Liver (tissue), 9 donors: ENCODE results near the gene ZBP1. TPM values are rescaled to one million over a fixed set of nuclear protein-coding genes. Genes with fewer than 3 reads are reported as not detected.

Source experiments
- DNase-seq: peaks from one replicate; pipeline ENCODE4 v3.0.0-alpha.2; 2017; ENCODE audit warnings: low spot score
- H3K27ac ChIP-seq, 2 donors: one replicate each; pipeline ENCODE4 v1.7.0; 2013; ENCODE audit warnings: inconsistent platforms in 2 of 2, low read length in 2 of 2, control low read depth in 1 of 2, low read depth in 1 of 2, mild to moderate bottlenecking in 1 of 2
- H3K27me3 ChIP-seq, 4 donors: one replicate each; pipeline versions ENCODE4 v1.6.1 to v1.7.0; 2013; ENCODE audit warnings: low read length in 3 of 4, inconsistent platforms in 1 of 4, mild to moderate bottlenecking in 1 of 4, moderate library complexity in 1 of 4; ENCODE audit not compliant: control insufficient read depth in 4 of 4, insufficient read depth in 4 of 4
- H3K36me3 ChIP-seq, 4 donors: one replicate each; pipeline versions ENCODE4 v1.6.1 to v1.7.0; 2013; ENCODE audit warnings: low read length in 3 of 4, mild to moderate bottlenecking in 3 of 4, low read depth in 1 of 4, moderate library complexity in 1 of 4; ENCODE audit not compliant: control insufficient read depth in 4 of 4, insufficient read depth in 3 of 4
- H3K4me1 ChIP-seq, 4 donors: one replicate each; pipeline versions ENCODE4 v1.6.1 to v1.7.0; 2013; ENCODE audit warnings: low read length in 3 of 4, mild to moderate bottlenecking in 3 of 4, moderate library complexity in 1 of 4; ENCODE audit not compliant: control insufficient read depth in 4 of 4, insufficient read depth in 4 of 4
- H3K4me3 ChIP-seq, 3 donors: one replicate each; pipeline versions ENCODE4 v1.6.1 to v1.7.0; 2013; ENCODE audit warnings: low read length in 3 of 3, control low read depth in 1 of 3, low read depth in 1 of 3, mild to moderate bottlenecking in 1 of 3
- H3K9ac ChIP-seq, 2 donors: one replicate each; pipeline ENCODE4 v1.7.0; 2013; ENCODE audit warnings: low read length in 2 of 2, mild to moderate bottlenecking in 2 of 2, moderate library complexity in 2 of 2, control low read depth in 1 of 2, low read depth in 1 of 2
- H3K9me3 ChIP-seq, 4 donors: one replicate each; pipeline versions ENCODE4 v1.6.1 to v1.7.0; 2013; ENCODE audit warnings: low read length in 3 of 4; ENCODE audit not compliant: control insufficient read depth in 4 of 4
- EGR1 ChIP-seq, 2 donors: IDR thresholded peaks; 2 replicates each; pipeline ENCODE4 v1.6.1; 2016 to 2018; ENCODE audit warnings: antibody characterized with exemption in 2 of 2, low read depth in 2 of 2
- FOXA1 ChIP-seq: IDR thresholded peaks from 2 replicates; pipeline ENCODE4 v1.6.1; 2016; ENCODE audit warnings: antibody characterized with exemption
- FOXA2 ChIP-seq: IDR thresholded peaks from 2 replicates; pipeline ENCODE4 v1.6.1; 2016; ENCODE audit warnings: antibody characterized with exemption
- GABPA ChIP-seq, 2 donors: IDR thresholded peaks in 1 of 2; conservative IDR thresholded peaks in 1 of 2; 2 replicates each; pipeline ENCODE4 v1.6.1; 2016; ENCODE audit warnings: antibody characterized with exemption in 2 of 2, mild to moderate bottlenecking in 1 of 2, moderate library complexity in 1 of 2
- HNF4G ChIP-seq: IDR thresholded peaks from 2 replicates; pipeline ENCODE4 v1.6.1; 2016; ENCODE audit warnings: antibody characterized with exemption
- JUND ChIP-seq, 2 donors: IDR thresholded peaks; 2 replicates each; pipeline ENCODE4 v1.6.1; 2016; ENCODE audit warnings: antibody characterized with exemption in 2 of 2
- NR2F2 ChIP-seq: IDR thresholded peaks from 2 replicates; pipeline ENCODE4 v1.6.1; 2016; ENCODE audit warnings: antibody characterized with exemption
- RAD21 ChIP-seq, 2 donors: IDR thresholded peaks; 2 replicates each; pipeline ENCODE4 v1.6.1; 2016; ENCODE audit warnings: antibody characterized with exemption in 2 of 2, mild to moderate bottlenecking in 2 of 2
- RXRA ChIP-seq, 2 donors: IDR thresholded peaks; 2 replicates each; pipeline ENCODE4 v1.6.1; 2017 to 2018; ENCODE audit warnings: antibody characterized with exemption in 2 of 2, mild to moderate bottlenecking in 1 of 2
- TAF1 ChIP-seq: conservative IDR thresholded peaks from 2 replicates; pipeline ENCODE4 v1.6.1; 2016; ENCODE audit warnings: antibody characterized with exemption, mild to moderate bottlenecking
- YY1 ChIP-seq: IDR thresholded peaks from 2 replicates; pipeline ENCODE4 v1.6.1; 2016; ENCODE audit warnings: antibody characterized with exemption, mild to moderate bottlenecking
- WGBS: extraction: QIAGEN DNeasy Blood & Tissue Kit; methylation state at CpG from one replicate; pipeline ENCODE4 v1.1.7; 2013; 5-methylcytosine and 5-hydroxymethylcytosine counted together
- polyA plus RNA-seq, 2 donors: library from polyadenylated mRNA; stranded (reverse) in 1 of 2; unstranded in 1 of 2; fragments of 200-250 nt in 1 of 2; fragments of >200 nt in 1 of 2; fragmentation: Nextera tagmentation in 1 of 2; extraction: Ambion mirVana in 1 of 2; gene quantifications; one replicate each; pipeline versions ENCODE4 v1.2.1 to v1.2.3, GENCODE V29; 2013 to 2015
- total RNA-seq, 2 donors: library from RNA; depleted of rRNA; stranded (reverse); fragments of >200 nt; gene quantifications; one replicate each; pipeline ENCODE4 v1.2.3, GENCODE V29; 2014
- TF ChIP-seq, protein P1 (sequence below): IDR thresholded peaks from 2 replicates; pipeline ENCODE4 v1.6.1; 2016; ENCODE audit warnings: antibody characterized with exemption
- TF ChIP-seq, protein P2 (sequence below): fragments of 150-350 bp; IDR thresholded peaks from 2 replicates; pipeline ENCODE4 v1.5.1; 2017; ENCODE audit warnings: improper control_type of control experiment, low read depth, low read length; ENCODE audit not compliant: missing input control
- TF ChIP-seq, protein P3 (sequence below): IDR thresholded peaks from 2 replicates; pipeline ENCODE4 v1.6.1; 2016; ENCODE audit warnings: antibody characterized with exemption
- TF ChIP-seq, protein P4 (sequence below): IDR thresholded peaks from 2 replicates; pipeline ENCODE4 v1.6.1; 2016; ENCODE audit warnings: antibody characterized with exemption, mild to moderate bottlenecking
- donor health status: healthy.
- donor health status: healthy.
- donor health status: healthy.
- donor health status: healthy.
- donor health status: healthy.

Gene ZBP1
- total and polyA plus RNA-seq, 4 donors = 0.06 to 0.42 (median 0.13) TPM

DNA sequence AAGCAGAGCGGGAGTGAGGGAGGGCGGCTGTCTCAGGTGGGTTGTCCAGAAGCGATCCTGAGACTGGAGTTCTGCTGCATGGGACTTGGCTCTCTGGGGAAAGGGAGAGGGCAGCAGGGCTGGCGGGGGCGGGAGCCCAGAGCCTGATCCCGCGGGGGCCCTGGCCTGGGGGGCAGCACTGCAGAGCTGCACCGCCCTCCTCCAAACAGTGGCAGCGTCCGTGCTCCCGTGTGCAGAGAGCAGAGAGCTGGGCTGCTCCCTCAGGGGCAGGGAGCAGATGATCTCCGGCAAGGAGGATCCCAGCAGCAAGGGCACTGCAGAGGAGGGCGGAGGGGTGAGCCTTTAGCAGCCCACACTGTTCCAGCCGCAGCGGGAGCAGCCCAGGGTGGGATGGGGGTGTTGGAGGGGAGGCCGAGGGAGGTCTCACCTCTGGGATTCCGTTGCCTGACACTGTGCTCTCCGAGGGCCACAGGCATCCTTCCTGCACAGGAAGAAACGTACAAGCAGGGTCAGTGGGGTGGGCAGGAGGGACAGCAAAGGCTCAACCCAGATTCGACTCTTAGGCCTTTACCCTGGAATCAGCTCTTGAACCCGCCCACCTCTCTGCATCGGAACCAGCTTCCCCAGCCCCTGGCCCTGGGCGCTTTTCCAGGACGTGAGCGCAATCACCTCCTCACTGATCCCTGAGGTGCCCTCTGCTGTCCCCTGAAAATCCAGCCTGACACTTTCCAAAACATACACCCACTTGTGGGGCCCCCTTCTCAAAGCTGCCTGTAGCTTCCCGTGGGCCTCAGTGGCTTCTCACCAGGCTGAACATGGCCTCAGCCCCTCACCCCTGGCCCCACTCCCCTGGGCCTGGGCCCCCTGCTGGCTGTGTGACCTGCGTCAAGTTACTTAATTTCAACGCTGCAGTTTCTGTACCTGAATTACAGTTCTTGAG lies 32.6 kb upstream of the ZBP1 start (continued):
- no peak for TF ChIP-seq RAD21 (IDR thresholded peaks at IDR 0.05)
- no peak for TF ChIP-seq HNF4G
- no peak for TF ChIP-seq GABPA (IDR thresholded peaks at IDR 0.05 in 1 of 2, conservative IDR thresholded peaks at IDR 0.05 in 1 of 2)
- TF ChIP-seq, protein P1, sequence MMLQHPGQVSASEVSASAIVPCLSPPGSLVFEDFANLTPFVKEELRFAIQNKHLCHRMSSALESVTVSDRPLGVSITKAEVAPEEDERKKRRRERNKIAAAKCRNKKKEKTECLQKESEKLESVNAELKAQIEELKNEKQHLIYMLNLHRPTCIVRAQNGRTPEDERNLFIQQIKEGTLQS = no peak

DNA sequence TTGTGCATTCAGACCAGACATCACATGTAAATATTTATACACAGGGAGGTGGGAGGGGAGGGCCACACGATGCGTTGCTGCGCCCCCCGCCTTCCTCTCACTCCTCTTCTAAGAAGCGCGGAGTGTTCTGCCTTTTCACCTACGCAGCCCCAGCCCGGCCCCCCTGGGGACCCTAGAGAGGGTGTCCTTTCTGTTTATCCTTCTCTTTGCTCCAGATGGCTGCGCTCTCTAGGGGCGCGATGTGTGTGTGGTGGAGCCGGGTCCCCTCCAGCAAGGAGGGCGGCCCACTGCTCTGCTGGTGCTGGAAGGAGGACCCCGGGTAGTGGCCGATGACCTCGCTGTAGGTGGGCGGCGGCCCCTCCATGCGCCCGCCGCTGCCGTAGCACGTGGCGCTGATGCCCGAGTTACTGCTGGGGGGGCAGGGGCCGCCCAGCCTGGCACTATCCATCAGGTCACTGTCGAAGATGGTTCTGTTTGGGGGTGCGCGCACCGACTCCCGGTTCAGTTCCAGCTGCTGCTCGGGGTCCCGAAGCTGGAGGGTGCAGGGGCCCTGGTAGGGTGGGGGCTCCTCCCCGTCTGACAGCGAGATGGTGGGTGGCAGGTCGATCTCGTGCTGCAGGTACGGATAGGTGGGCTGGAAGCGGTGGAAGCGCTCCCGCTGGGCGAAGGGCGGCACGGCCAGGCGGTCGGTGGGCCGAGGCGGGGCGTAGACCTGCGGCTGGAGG lies 31.8 kb upstream of the ZBP1 start:
- 80% methylated on average over 50 of the region's 50 CpGs for WGBS
- peaks cover 0 to 7% (median 2%) of the 10 kb centered on the region in 4 donors for H3K27me3 ChIP-seq
- peak; percentile 24 for DNase-seq
- no peak overlapping the region for H3K9ac ChIP-seq
- no peaks in the 10 kb centered on the region for H3K4me1 ChIP-seq
- H3K36me3 ChIP-seq = no peaks in the 10 kb centered on the region
- H3K9me3 ChIP-seq = no peaks in the 10 kb centered on the region
- no peak overlapping the region for H3K4me3 ChIP-seq
- no peak overlapping the region for H3K27ac ChIP-seq
- TF ChIP-seq JUND (IDR thresholded peaks at IDR 0.05) = no peak
- TF ChIP-seq FOXA2 = no peak
- TF ChIP-seq, protein P2, sequence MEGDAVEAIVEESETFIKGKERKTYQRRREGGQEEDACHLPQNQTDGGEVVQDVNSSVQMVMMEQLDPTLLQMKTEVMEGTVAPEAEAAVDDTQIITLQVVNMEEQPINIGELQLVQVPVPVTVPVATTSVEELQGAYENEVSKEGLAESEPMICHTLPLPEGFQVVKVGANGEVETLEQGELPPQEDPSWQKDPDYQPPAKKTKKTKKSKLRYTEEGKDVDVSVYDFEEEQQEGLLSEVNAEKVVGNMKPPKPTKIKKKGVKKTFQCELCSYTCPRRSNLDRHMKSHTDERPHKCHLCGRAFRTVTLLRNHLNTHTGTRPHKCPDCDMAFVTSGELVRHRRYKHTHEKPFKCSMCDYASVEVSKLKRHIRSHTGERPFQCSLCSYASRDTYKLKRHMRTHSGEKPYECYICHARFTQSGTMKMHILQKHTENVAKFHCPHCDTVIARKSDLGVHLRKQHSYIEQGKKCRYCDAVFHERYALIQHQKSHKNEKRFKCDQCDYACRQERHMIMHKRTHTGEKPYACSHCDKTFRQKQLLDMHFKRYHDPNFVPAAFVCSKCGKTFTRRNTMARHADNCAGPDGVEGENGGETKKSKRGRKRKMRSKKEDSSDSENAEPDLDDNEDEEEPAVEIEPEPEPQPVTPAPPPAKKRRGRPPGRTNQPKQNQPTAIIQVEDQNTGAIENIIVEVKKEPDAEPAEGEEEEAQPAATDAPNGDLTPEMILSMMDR = no peak
- no peak for TF ChIP-seq TAF1
- TF ChIP-seq, protein P3, sequence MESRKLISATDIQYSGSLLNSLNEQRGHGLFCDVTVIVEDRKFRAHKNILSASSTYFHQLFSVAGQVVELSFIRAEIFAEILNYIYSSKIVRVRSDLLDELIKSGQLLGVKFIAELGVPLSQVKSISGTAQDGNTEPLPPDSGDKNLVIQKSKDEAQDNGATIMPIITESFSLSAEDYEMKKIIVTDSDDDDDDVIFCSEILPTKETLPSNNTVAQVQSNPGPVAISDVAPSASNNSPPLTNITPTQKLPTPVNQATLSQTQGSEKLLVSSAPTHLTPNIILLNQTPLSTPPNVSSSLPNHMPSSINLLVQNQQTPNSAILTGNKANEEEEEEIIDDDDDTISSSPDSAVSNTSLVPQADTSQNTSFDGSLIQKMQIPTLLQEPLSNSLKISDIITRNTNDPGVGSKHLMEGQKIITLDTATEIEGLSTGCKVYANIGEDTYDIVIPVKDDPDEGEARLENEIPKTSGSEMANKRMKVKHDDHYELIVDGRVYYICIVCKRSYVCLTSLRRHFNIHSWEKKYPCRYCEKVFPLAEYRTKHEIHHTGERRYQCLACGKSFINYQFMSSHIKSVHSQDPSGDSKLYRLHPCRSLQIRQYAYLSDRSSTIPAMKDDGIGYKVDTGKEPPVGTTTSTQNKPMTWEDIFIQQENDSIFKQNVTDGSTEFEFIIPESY = no peak
- no peak for TF ChIP-seq NR2F2

DNA sequence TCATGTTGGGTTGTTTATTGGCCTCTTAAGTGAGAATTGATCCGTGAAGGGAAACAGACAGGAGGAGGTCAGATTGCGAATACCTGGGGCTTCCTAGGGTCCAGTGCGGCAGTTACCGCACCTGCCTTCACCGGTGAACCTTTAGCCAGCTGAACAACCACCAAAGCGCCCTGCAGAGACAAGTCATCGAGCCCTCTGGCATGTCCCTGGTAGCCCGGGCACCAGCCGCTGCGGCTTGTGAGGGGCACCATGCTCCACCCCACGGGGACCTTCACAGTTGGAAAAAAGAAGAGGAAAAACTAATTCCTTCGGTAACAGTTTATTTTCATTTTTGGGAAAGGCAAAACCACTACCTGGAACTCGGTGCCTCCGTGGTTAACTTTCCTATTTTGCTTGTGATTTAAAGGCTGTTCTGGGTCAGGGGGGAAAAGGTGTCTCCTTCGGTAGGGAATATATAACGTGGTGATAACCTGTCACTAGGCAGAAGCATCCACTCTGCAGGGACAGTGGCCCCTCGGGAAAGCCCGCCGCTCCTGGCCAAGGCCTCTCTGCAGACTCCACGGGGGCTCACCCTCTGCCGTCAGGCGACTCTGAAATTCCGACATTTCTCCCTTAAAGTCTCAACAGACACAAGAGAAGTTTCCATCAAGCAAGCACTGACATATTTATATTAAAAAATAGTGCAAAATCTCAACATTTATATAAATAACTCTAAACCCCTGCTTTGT lies 30.7 kb upstream of the ZBP1 start:
- peak; percentile 29 for DNase-seq
- WGBS = 59% methylated on average over 23 of the region's 23 CpGs
- no peak overlapping the region for H3K27ac ChIP-seq
- TF ChIP-seq, protein P1 = no peak
- TF ChIP-seq FOXA2 = no peak
- no peak for TF ChIP-seq TAF1
- TF ChIP-seq JUND (IDR thresholded peaks at IDR 0.05) = no peak
- no peak for TF ChIP-seq EGR1 (IDR thresholded peaks at IDR 0.05; ENCODE audit: low read depth in 2 of 2)
- no peak for TF ChIP-seq HNF4G
- no peak for TF ChIP-seq FOXA1
- no peak for TF ChIP-seq NR2F2
- TF ChIP-seq RAD21 (IDR thresholded peaks at IDR 0.05) = no peak
- TF ChIP-seq RXRA (IDR thresholded peaks at IDR 0.05) = no peak
- TF ChIP-seq GABPA (IDR thresholded peaks at IDR 0.05 in 1 of 2, conservative IDR thresholded peaks at IDR 0.05 in 1 of 2) = no peak
- TF ChIP-seq, protein P4, sequence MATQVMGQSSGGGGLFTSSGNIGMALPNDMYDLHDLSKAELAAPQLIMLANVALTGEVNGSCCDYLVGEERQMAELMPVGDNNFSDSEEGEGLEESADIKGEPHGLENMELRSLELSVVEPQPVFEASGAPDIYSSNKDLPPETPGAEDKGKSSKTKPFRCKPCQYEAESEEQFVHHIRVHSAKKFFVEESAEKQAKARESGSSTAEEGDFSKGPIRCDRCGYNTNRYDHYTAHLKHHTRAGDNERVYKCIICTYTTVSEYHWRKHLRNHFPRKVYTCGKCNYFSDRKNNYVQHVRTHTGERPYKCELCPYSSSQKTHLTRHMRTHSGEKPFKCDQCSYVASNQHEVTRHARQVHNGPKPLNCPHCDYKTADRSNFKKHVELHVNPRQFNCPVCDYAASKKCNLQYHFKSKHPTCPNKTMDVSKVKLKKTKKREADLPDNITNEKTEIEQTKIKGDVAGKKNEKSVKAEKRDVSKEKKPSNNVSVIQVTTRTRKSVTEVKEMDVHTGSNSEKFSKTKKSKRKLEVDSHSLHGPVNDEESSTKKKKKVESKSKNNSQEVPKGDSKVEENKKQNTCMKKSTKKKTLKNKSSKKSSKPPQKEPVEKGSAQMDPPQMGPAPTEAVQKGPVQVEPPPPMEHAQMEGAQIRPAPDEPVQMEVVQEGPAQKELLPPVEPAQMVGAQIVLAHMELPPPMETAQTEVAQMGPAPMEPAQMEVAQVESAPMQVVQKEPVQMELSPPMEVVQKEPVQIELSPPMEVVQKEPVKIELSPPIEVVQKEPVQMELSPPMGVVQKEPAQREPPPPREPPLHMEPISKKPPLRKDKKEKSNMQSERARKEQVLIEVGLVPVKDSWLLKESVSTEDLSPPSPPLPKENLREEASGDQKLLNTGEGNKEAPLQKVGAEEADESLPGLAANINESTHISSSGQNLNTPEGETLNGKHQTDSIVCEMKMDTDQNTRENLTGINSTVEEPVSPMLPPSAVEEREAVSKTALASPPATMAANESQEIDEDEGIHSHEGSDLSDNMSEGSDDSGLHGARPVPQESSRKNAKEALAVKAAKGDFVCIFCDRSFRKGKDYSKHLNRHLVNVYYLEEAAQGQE = no peak
- TF ChIP-seq YY1 = no peak
- TF ChIP-seq, protein P2 = no peak

More for the DNA sequence above, 30.7 kb upstream of the ZBP1 start:
- no peaks in the 10 kb centered on the region for H3K4me1 ChIP-seq
- H3K36me3 ChIP-seq = no peaks in the 10 kb centered on the region
- no peaks in the 10 kb centered on the region for H3K9me3 ChIP-seq
- no peak overlapping the region for H3K4me3 ChIP-seq
- H3K27me3 ChIP-seq = peaks cover 0 to 7% (median 3%) of the 10 kb centered on the region in 4 donors
- no peak overlapping the region for H3K9ac ChIP-seq
